GM18508 (cell line): Measurements from ENCODE around the gene PLCD4.
A peak's percentile ranks its signal among the peaks of the same experiment; 100 is the strongest.

ENCODE experiments used
- ATAC-seq: cut with Tn5 transposase; IDR thresholded peaks from one replicate; pipeline ENCODE4 v1.9.1; 2021; ENCODE audit warnings: moderate number of reproducible peaks; ENCODE audit not compliant: insufficient read depth, unreplicated experiment

The PLCD4 gene

GRCh38 chr2:218607436-218608115, at the start of gene PLCD4:
TSS of gene PLCD4 (plus strand) at chr2:218607899. CDS start at chr2:218615740, 7,841 bp downstream.
- ATAC-seq, result no peak

DNA sequence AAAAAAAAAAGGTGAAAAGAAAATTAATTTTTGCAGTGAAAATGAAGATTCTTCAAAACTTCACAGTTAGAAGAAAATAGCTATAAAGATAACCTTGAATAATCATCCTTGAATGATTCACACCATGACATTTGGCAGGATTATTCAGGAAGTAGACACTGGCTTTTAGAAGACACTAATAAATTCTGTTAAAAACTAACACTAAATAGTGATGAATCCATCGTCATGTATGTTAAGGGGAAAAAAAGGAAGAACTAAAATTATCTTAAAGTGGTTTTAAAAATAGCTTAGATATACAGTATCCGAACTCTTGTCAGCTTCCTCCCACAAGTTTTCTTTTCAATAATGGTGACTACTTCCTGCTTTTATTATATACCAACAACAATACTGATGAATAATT, 49.8 kb upstream of the PLCD4 start:
- no peak for ATAC-seq

DNA sequence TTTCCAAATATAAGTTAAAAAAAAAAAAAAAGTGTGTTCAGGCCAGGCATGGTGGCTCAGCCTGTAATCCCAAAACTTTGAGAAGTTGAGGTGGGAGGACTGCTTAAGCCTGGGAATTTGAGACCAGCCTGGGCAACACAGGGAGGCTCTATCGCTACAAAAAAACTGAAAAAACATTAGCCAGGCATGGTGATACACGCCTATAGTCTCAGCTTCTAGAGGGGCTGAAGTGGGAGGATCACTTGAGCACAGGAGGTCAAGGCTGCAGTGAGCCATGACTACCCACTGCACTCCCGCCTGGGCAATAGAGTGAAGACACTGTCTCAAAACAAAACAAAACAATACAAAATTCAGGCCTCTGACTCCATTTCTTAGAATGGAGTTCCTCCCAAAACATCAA, 48.7 kb upstream of the PLCD4 start:
- ATAC-seq, result no peak

DNA sequence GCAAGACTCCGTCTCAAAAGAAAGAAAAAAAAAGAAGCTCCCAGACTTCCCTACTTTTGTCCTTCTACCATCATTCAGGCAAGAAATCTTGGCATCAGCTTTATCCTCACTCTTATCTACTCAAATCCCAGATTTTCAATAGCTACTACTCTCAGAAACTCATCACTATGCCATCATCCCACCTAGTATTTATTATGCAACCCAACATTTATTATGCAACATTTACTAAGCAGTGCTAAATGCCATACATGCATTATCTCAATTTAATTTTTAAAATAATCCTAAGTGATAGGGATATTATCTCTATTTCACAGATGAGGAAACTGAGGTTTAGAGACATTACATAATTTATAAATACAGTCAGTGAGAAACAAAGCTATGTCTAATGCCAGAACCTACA, 43.6 kb upstream of the PLCD4 start:
- no peak for ATAC-seq

GRCh38 chr2:218566296-218566695, 41.4 kb upstream of the PLCD4 start:
- no peak for ATAC-seq

GRCh38 chr2:218567797-218568189, 39.9 kb upstream of the PLCD4 start:
- peak; percentile 25 for ATAC-seq

- peak; percentile 35 for ATAC-seq
Observed at GRCh38 chr2:218568190-218569037, 39.3 kb upstream of the PLCD4 start, which contains the start of the genes CNOT9 and USP37. TSS of gene CNOT9 (plus strand) at chr2:218568839. CDS start at chr2:218568955, 116 bp downstream. TSS of gene USP37 (minus strand) at chr2:218568351. CDS start at chr2:218558653, 9,698 bp downstream.

- ATAC-seq, result no peak
Observed at GRCh38 chr2:218569038-218569431, 38.7 kb upstream of the PLCD4 start.

DNA sequence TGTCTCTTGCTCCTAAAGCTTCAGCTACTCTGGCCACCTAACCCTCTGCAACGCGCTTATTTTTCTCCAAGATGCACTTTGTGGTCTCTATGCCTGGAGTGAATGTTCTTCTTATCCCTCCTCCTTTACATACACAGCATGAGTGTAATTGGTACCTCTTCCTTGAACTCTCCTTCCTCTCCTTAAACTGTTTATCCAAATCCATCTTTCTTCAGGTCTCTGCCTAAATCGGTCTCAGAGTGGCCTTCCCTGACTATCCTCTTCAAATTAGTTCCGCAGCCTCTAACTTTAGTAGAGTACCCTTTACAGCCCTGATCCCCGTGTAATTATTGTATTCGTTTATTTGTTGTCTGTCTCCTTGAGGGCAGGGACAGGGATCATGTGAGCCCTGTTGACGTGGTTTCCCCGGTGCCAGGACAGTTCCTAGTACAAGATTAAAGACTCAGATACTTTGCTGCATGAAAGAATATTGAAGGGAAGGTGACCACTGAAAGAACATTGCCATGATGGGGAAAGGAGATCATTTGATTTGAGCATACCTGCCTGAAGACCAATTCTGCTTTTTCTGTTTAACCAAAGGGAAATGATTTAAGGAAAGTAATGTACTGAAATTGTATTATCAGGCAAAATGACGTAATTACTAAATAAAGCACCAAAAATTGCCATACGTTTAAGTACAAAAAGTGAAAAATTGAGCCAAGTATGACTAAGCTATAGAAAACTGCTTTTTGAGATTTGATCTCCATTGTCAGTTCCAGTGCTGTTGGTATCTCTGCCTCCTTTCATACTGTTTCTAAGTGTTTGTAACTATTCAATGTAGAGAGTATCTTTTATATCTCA, 37.8 kb upstream of the PLCD4 start:
- no peak for ATAC-seq

DNA sequence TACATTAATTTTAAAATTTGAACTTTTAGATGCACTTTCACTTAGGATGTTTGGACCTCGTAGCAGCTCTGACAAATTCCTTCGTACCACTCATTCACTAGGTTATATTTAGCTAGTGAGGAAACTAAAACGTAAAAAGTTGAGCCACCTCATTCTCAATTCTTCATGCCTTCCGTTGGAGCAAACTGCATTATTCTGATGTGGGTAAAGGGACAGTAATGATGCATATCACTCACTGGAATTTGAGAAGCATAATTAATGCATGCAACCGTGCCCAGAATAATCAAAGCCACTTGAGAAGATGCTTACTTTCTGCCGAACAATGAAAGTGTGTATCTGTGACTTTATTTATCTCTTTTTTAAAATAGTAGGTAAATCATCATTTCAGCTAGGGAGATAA, 36.8 kb upstream of the PLCD4 start:
- no peak for ATAC-seq

GRCh38 chr2:218576854-218577253, 30.8 kb upstream of the PLCD4 start:
- ATAC-seq, result no peak

DNA sequence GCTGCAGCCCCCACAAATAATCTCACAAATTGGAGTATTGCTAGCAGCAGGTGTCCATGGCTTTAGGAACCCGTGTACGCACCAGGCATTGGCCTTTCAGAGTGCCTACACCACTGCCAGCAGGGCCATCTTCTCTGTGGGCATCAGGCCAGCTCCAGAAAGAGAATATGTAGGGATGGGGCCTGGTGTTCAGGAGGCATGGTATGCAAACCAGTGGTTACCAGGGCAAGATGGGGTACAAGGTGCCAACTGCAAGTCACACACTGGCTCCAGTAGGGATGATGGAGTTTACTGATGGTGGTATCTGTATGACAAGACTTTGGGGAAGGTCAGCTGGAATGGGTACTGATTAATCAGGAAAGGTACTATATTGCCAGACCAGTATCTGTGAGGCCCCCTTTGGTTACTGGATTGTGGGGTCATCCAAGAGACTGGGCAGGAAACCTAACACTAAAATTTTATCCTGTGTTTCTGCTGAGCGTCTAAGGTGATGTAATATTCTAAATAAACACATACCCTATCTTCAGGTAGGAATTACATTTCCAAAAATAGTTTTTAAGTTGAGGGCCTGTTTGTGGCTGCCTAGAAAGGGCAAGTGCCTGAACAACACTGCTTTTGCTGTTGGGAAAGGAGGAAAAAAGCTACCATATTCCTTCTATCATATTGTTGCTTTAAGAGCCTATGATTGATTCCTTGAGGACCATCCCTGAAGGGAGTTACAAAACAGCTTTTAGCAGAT, 30.0 kb upstream of the PLCD4 start:
- ATAC-seq, result no peak

DNA sequence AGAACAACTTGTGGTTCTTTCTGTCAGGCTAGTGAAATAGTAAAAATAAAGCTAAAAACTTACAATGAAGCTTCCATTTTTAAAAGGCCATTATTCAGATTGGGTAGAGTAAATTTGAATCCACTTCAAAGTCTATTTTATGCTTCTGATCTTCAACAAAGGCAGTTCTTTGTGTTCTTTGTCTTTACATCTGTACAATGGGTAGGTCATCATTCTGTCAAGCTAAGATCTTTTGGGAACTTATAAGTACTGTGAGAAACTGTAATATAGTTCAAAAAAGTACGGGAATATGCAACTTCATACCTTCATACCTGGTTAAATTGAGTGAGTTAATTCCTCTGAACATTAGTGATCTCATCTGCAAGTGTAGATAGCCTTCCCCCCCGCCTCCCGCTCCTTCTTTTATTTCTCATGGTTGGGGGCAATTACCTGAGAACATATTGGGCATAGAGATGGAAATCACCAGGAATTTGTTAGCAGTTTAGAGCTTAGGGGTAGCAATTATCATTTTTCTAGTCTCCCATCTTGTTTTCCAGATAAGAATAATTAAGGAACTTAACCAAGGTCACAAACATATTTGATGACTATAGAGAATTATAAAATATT, 29.3 kb upstream of the PLCD4 start:
- no peak for ATAC-seq

DNA sequence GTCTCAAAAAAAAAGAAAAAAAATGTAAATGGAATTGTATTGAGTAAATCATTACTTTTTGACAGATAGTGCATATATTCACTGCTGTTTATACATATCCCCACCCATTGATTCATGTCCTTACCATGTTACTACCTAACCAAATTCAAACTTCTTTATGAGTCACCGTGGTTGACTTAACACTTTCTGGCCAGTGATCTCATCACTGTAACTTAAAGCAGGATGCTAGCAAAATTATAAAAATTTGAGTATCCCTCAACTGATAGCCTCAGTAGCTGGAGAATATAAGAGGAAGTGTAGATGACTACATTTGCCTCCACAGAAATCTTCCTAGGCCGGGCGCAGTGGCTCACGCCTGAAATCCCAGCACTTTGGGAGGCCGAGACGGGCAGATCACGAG, 25.6 kb upstream of the PLCD4 start:
- ATAC-seq, result peak; percentile 58

- ATAC-seq, result no peak
Observed at GRCh38 chr2:218583983-218584850, 23.5 kb upstream of the PLCD4 start.

GRCh38 chr2:218585541-218585940, 22.2 kb upstream of the PLCD4 start:
- ATAC-seq, result no peak

DNA sequence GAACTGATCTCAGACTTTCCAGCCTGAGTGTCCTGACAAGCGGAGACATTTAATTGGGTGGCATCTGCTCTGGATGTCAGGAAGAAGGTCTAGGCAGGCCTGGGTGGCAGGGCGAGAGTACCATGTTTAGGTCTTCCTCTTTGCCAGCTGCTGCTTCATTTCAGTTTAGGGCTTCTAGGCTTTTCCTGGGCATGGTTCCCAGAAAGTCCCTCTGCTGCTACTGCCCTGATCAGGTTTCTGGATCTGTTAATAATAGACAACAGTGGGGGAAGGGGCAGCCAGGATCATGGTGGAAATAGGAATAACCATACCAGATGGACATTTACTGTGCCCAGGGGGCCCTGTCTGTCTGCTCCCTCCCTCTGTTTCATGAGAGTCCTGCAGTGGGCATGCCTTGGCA, 2.3 kb upstream of the PLCD4 start:
- no peak for ATAC-seq

GRCh38 chr2:218615868-218616315, 8.2 kb downstream of the PLCD4 start:
- no peak for ATAC-seq
